NB4 (cell line): Measurements from ENCODE around the gene KLK10.
"Not testable (repeated sequence)": the region's sequence is repeated elsewhere in the genome, so short reads cannot be mapped to it uniquely, and the experiment has no call there.

Experiments
- DNase-seq: peaks from one replicate; pipeline ENCODE4 v3.0.0; 2010; ENCODE audit warnings: low read depth
- H3K4me3 ChIP-seq: one replicate; pipeline ENCODE4 v1.5.1; 2011; ENCODE audit warnings: mild to moderate bottlenecking, low read depth, low read length, moderate library complexity
- CTCF ChIP-seq: IDR thresholded peaks from one replicate; pipeline ENCODE4 v1.5.1; 2012; ENCODE audit warnings: low read depth, low read length
- MYC ChIP-seq: IDR thresholded peaks from 2 replicates; pipeline ENCODE4 v1.6.1; 2011; ENCODE audit warnings: low read depth, low read length
- POLR2A ChIP-seq: IDR thresholded peaks from 2 replicates; pipeline ENCODE4 v1.6.1; 2011; ENCODE audit warnings: mild to moderate bottlenecking; ENCODE audit not compliant: insufficient read length; ENCODE audit errors: extremely low read depth
- TF ChIP-seq, protein P1 (sequence below): IDR thresholded peaks from 2 replicates; pipeline ENCODE4 v1.6.1; 2011; ENCODE audit warnings: low read depth, low read length

Gene KLK10

GRCh38 chr19:50992666-50993035 is 26.9 kb downstream of the KLK10 start:
- no peak overlapping the region for H3K4me3 ChIP-seq
- DNase-seq = no peak
- TF ChIP-seq MYC = no peak
- TF ChIP-seq, protein P1, sequence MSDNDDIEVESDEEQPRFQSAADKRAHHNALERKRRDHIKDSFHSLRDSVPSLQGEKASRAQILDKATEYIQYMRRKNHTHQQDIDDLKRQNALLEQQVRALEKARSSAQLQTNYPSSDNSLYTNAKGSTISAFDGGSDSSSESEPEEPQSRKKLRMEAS = no peak
- no peak for TF ChIP-seq CTCF
- no peak for TF ChIP-seq POLR2A

DNA sequence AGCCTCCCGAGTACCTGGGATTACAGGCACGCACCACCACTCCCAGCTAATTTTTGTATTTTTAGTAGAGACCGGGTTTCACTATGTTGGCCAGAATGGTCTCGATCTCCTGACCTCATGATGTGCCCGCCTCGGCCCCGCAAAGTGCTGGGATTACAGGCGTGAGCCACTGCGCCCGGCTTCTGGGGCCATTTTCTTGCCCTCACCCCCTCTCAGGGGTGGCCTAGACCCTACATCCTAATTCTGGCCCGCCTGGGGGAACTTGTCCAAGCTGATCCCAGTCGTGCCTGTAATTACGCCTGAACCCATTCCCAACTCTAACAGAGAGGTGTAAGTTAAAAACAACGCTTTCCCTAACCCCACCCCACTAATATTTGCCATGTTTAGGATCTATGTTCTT is 35.1 kb downstream of the KLK10 start:
- DNase-seq, H3K4me3 ChIP-seq: not testable (repeated sequence)

DNA sequence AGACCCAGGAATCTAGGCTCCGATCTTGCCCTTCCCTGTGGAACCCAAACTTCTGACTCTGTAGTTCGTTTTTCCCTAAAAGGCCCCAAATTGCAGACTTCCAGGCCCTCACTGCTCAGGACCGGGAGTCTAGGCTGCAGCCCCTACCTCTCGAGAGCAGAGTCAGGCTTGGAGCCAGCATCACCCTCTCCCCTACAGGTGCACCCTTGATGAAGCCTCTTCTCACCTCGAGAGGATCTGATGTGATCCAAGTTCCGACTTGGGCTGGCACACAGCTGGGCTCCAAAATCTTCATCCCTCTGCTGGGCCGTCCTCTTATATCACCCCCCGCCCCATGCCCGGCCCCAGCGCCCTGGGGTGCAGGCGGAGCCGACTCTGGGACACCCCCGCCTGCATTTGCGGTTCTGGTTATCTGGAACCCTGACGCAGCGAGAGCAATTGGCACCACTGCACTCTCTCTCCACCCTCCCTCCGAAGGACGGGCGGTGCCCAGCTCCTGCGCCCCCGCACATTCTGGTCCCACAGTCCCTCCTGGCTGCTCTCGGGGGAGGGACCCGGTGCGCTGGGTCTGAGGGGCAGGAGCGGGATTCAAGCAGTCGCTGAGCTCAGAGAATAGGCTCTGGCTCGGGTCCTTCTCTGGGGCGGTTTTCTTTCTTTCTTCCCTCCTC is 35.8 kb downstream of the KLK10 start, which contains the start of gene KLK7:
Gene KLK7 (minus strand): TSS at position 293 of the 668 bp plus-strand sequence. CDS start 1,518 bp downstream, outside the sequence.
- no peak within 1 kb of the TSS for H3K4me3 ChIP-seq
- no peak for DNase-seq
- TF ChIP-seq MYC (no peak), POLR2A (no peak), CTCF (no peak)
- TF ChIP-seq, protein P1 = no peak

GRCh38 chr19:50982186-50982585 is 37.3 kb downstream of the KLK10 start:
- TF ChIP-seq CTCF = no peak
- TF ChIP-seq POLR2A = no peak
- no peak for TF ChIP-seq MYC
- TF ChIP-seq, protein P1 = no peak
- no peak for DNase-seq
- H3K4me3 ChIP-seq = no peak overlapping the region

GRCh38 chr19:50981587-50982146 is 37.8 kb downstream of the KLK10 start:
- no peak overlapping the region for H3K4me3 ChIP-seq
- no peak for TF ChIP-seq POLR2A
- TF ChIP-seq CTCF = no peak
- TF ChIP-seq, protein P1 = no peak
- no peak for TF ChIP-seq MYC
- no peak for DNase-seq

DNA sequence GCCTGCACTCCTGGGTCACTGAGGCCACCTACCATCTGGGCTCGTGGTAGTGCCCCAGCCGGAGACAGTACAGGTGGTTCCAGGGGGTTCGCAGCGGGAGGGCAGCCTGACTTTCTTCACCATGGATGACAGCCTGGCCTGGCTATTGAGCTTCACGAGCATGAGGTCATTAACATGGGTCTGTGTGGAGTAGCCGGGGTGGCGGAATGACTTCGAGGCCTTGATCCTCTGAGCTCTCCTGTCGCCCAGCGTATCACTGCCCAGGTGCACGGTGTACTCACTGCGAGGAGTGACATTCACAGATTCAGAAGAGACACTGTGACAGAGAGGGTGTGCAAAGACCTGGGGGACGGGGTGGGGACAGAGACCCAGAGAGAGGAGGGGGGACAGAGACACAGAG is 39.3 kb downstream of the KLK10 start:
- DNase-seq = no peak
- no peak for TF ChIP-seq POLR2A
- TF ChIP-seq, protein P1 = no peak
- TF ChIP-seq MYC = no peak
- TF ChIP-seq CTCF = no peak
- no peak overlapping the region for H3K4me3 ChIP-seq
